Neuronal stem cell (in vitro differentiated cells): Measurements from ENCODE around the gene LPP.
"Not testable (repeated sequence)": the region's sequence is repeated elsewhere in the genome, so short reads cannot be mapped to it uniquely, and the experiment has no call there.

Experiments used
- DNase-seq: peaks from one replicate; pipeline ENCODE4 v3.0.0-alpha.2; 2013; ENCODE audit warnings: low spot score
- H2AFZ ChIP-seq: one replicate; pipeline ENCODE4 v1.6.1; 2013; ENCODE audit warnings: mild to moderate bottlenecking, low read length, inconsistent platforms
- H2AK5ac ChIP-seq: 2 replicates; pipeline ENCODE4 v1.6.1; 2013; ENCODE audit warnings: low read depth, mild to moderate bottlenecking, inconsistent platforms, low read length, moderate library complexity, mixed read lengths
- H2BK120ac ChIP-seq: 2 replicates; pipeline ENCODE4 v1.6.1; 2013; ENCODE audit warnings: low read depth, mild to moderate bottlenecking, inconsistent platforms, low read length, moderate library complexity, mixed read lengths
- H2BK12ac ChIP-seq: one replicate; pipeline ENCODE4 v1.6.1; 2013; ENCODE audit warnings: low read length, inconsistent platforms
- H2BK15ac ChIP-seq: 2 replicates; pipeline ENCODE4 v1.6.1; 2013; ENCODE audit warnings: mild to moderate bottlenecking, low read length, inconsistent platforms, mixed read lengths
- H2BK5ac ChIP-seq: one replicate; pipeline ENCODE4 v1.6.1; 2013; ENCODE audit warnings: inconsistent platforms, mild to moderate bottlenecking, low read length, moderate library complexity
- H3K14ac ChIP-seq: one replicate; pipeline ENCODE4 v1.6.1; 2013; ENCODE audit warnings: low read length, inconsistent platforms
- H3K18ac ChIP-seq: 2 replicates; pipeline ENCODE4 v1.6.1; 2013; ENCODE audit warnings: low read length, inconsistent platforms
- H3K23ac ChIP-seq: 2 replicates; pipeline ENCODE4 v1.6.1; 2013; ENCODE audit warnings: low read depth, mild to moderate bottlenecking, mixed read lengths, low read length, inconsistent platforms; ENCODE audit not compliant: poor library complexity
- H3K27ac ChIP-seq: replicated peaks from 3 replicates; pipeline ENCODE4 v1.5.1; 2013; ENCODE audit warnings: low read length, inconsistent platforms
- H3K27me3 ChIP-seq, 3 experiments: 2 replicates each; pipeline ENCODE4 v1.6.1; 2013; ENCODE audit warnings: low read length in 3 of 3, mild to moderate bottlenecking in 2 of 3, inconsistent platforms in 1 of 3, low read depth in 1 of 3, mixed read lengths in 1 of 3, moderate library complexity in 1 of 3; ENCODE audit not compliant: control insufficient read depth in 3 of 3, insufficient read depth in 3 of 3
- H3K36me3 ChIP-seq, 2 donors: replicated peaks in 1 of 2; 2 replicates each; pipeline ENCODE4 v1.6.1; 2013; ENCODE audit warnings: low read length in 2 of 2; ENCODE audit not compliant: control insufficient read depth in 2 of 2, insufficient read depth in 2 of 2
- H3K4ac ChIP-seq: 2 replicates; pipeline ENCODE4 v1.6.1; 2013; ENCODE audit warnings: inconsistent platforms, mild to moderate bottlenecking, low read length, moderate library complexity
- H3K4me1 ChIP-seq, 2 donors: 1 replicate in 1 of 2; 2 replicates in 1 of 2; pipeline ENCODE4 v1.6.1; 2013; ENCODE audit warnings: low read length in 2 of 2, low read depth in 1 of 2; ENCODE audit not compliant: control insufficient read depth in 2 of 2, insufficient read depth in 1 of 2
- H3K4me2 ChIP-seq: one replicate; pipeline ENCODE4 v1.6.1; 2013; ENCODE audit warnings: mild to moderate bottlenecking, low read length, inconsistent platforms; ENCODE audit not compliant: insufficient read depth, poor library complexity, severe bottlenecking
- H3K4me3 ChIP-seq, 2 donors: 2 replicates each; pipeline ENCODE4 v1.5.1; 2013; ENCODE audit warnings: low read length in 2 of 2, mild to moderate bottlenecking in 2 of 2, inconsistent platforms in 1 of 2, moderate library complexity in 1 of 2
- H3K79me1 ChIP-seq: one replicate; pipeline ENCODE4 v1.6.1; 2013; ENCODE audit warnings: low read depth, mild to moderate bottlenecking, inconsistent platforms, low read length, moderate library complexity
- H3K9ac ChIP-seq: one replicate; pipeline ENCODE4 v1.6.1; 2013; ENCODE audit warnings: mild to moderate bottlenecking, low read depth, low read length, inconsistent platforms; ENCODE audit not compliant: poor library complexity
- H3K9me3 ChIP-seq, 2 donors: replicated peaks in 1 of 2; 2 replicates each; pipeline versions ENCODE3 to v1.6.1; 2013; ENCODE audit warnings: low read length in 2 of 2, mild to moderate bottlenecking in 2 of 2, inconsistent platforms in 1 of 2, low read depth in 1 of 2, mixed read lengths in 1 of 2, moderate library complexity in 1 of 2; ENCODE audit not compliant: control insufficient read depth in 2 of 2, insufficient read depth in 1 of 2
- H4K8ac ChIP-seq: one replicate; pipeline ENCODE4 v1.6.1; 2013; ENCODE audit warnings: low read depth, mild to moderate bottlenecking, inconsistent platforms, low read length, moderate library complexity
- H4K91ac ChIP-seq: one replicate; pipeline ENCODE4 v1.6.1; 2013; ENCODE audit warnings: low read length, low read depth, mild to moderate bottlenecking, inconsistent platforms; ENCODE audit not compliant: poor library complexity
- WGBS, 2 donors: extraction: QIAGEN DNeasy Blood & Tissue Kit; methylation state at CpG; one replicate each; pipeline ENCODE4 v1.1.7; 2013; ENCODE audit warnings: missing lambda C conversion rate in 2 of 2, mixed read lengths in 1 of 2; ENCODE audit not compliant: insufficient read length in 2 of 2, insufficient replicate concordance in 1 of 2; ENCODE audit errors: extremely low coverage in 2 of 2; 5-methylcytosine and 5-hydroxymethylcytosine counted together

LPP gene

DNA sequence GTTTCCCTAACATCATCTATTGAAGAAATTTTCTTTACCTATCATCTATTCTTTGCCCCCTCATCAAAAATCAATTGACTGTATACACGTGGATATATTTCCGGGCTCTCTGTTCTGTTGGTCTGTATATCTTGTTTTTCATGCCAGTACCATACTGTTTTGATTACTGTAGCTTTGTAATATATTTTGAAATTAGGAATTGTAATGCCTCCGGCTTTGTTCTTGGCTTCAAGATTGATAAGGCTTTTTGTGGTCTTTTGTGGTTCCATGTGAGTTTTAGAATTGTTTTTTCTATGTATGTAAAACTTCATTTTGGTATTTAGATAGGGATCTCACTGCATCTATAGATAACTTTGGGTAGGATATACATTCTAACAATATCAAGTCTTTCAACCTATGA lies 454.4 kb downstream of the LPP start:
- H2AFZ ChIP-seq = no peak overlapping the region
- H2BK120ac ChIP-seq = no peak overlapping the region
- no peak overlapping the region for H3K4me2 ChIP-seq
- no peak overlapping the region for H3K4me3 ChIP-seq
- no peaks in the 10 kb centered on the region for H3K27me3 ChIP-seq
- no peak overlapping the region for H3K18ac ChIP-seq
- no peak overlapping the region for H2AK5ac ChIP-seq
- no peak for DNase-seq
- H4K8ac ChIP-seq = no peak overlapping the region
- no peaks in the 10 kb centered on the region for H3K4me1 ChIP-seq
- no peak overlapping the region for H2BK5ac ChIP-seq
- no CpG with 5 or more reads among the region's 3 CpGs for WGBS, 2 donors
- no peak overlapping the region for H3K23ac ChIP-seq
- H3K4ac ChIP-seq = no peak overlapping the region
- H3K14ac ChIP-seq = no peak overlapping the region
- H4K91ac ChIP-seq = no peak overlapping the region
- no peak overlapping the region for H3K9ac ChIP-seq
- no peak overlapping the region for H2BK12ac ChIP-seq
- H3K9me3 ChIP-seq = peaks cover 0 to 8% of the 10 kb centered on the region in 2 donors
- no peaks in the 10 kb centered on the region for H3K79me1 ChIP-seq
- no peak overlapping the region for H3K27ac ChIP-seq
- peaks cover 11 to 31% of the 10 kb centered on the region in 2 donors for H3K36me3 ChIP-seq
- no peak overlapping the region for H2BK15ac ChIP-seq

- not testable (repeated sequence) for H3K9ac ChIP-seq, H3K79me1 ChIP-seq, H2BK12ac ChIP-seq, H3K4me3 ChIP-seq, H2BK5ac ChIP-seq, H3K4ac ChIP-seq, H3K4me1 ChIP-seq, H3K18ac ChIP-seq, H2AK5ac ChIP-seq, H3K9me3 ChIP-seq, H4K8ac ChIP-seq, H3K14ac ChIP-seq, H2BK120ac ChIP-seq, DNase-seq, H2AFZ ChIP-seq, H3K27me3 ChIP-seq, H2BK15ac ChIP-seq, H4K91ac ChIP-seq, H3K27ac ChIP-seq, H3K23ac ChIP-seq, H3K4me2 ChIP-seq
- WGBS, 2 donors = no CpG with 5 or more reads among the region's 6 CpGs
- peaks cover 11 to 30% of the 10 kb centered on the region in 2 donors for H3K36me3 ChIP-seq
Observed at GRCh38 chr3:188613721-188614120, 459.8 kb downstream of the LPP start.

DNA sequence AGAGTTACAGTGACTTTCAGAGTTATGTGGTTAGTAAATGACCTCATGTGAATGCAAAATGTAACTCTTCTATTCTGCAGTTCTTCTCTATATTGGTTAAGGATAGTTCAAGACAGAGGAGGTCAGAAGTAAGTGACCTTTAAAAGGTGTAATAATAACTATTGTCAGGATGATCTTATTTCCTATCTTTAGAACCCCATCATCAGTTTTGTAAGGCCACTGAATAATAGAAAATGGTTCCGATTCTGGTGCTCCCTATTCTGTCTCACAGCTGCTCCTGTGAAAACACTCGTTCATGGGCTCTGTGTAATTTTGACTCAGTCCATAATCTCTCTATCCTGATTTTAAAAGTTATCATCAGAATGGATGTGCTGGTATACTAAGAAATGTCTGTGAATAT lies 463.3 kb downstream of the LPP start:
- H3K9ac ChIP-seq = no peak overlapping the region
- no peak overlapping the region for H3K27ac ChIP-seq
- H3K36me3 ChIP-seq = no peaks in the 10 kb centered on the region
- no peak overlapping the region for H2AK5ac ChIP-seq
- H3K18ac ChIP-seq = no peak overlapping the region
- H3K9me3 ChIP-seq = no peaks in the 10 kb centered on the region
- no peak overlapping the region for H3K14ac ChIP-seq
- no CpG with 5 or more reads among the region's 2 CpGs for WGBS, 2 donors
- H2BK5ac ChIP-seq = no peak overlapping the region
- H2BK120ac ChIP-seq = no peak overlapping the region
- no peak overlapping the region for H3K4me3 ChIP-seq
- H3K4me1 ChIP-seq = no peaks in the 10 kb centered on the region
- no peak overlapping the region for H3K23ac ChIP-seq
- H4K8ac ChIP-seq = no peak overlapping the region
- no peak overlapping the region for H2BK12ac ChIP-seq
- no peak overlapping the region for H2BK15ac ChIP-seq
- H3K4me2 ChIP-seq = no peak overlapping the region
- no peaks in the 10 kb centered on the region for H3K27me3 ChIP-seq
- H3K79me1 ChIP-seq = no peaks in the 10 kb centered on the region
- DNase-seq = no peak
- no peak overlapping the region for H4K91ac ChIP-seq
- H3K4ac ChIP-seq = no peak overlapping the region
- H2AFZ ChIP-seq = no peak overlapping the region

GRCh38 chr3:188617988-188618701 lies 464.2 kb downstream of the LPP start:
- Histone ChIP-seq H2AK5ac (no peak overlapping the region), H2BK5ac (no peak overlapping the region), H3K4me3 (no peak overlapping the region), H3K79me1 (no peaks in the 10 kb centered on the region), H2AFZ (no peak overlapping the region), H3K27me3 (no peaks in the 10 kb centered on the region), H4K8ac (no peak overlapping the region), H2BK15ac (no peak overlapping the region), H3K14ac (no peak overlapping the region), H4K91ac (no peak overlapping the region), H3K4ac (no peak overlapping the region), H3K4me2 (no peak overlapping the region), H3K18ac (no peak overlapping the region), H2BK120ac (no peak overlapping the region), H3K4me1 (no peaks in the 10 kb centered on the region), H3K27ac (no peak overlapping the region), H3K36me3 (no peaks in the 10 kb centered on the region), H3K9me3 (no peaks in the 10 kb centered on the region), H2BK12ac (no peak overlapping the region), H3K23ac (no peak overlapping the region), H3K9ac (no peak overlapping the region)
- DNase-seq = no peak
- no CpG with 5 or more reads among the region's 5 CpGs for WGBS, 2 donors
